ENCODE data around the gene GASK1A.

DNA sequence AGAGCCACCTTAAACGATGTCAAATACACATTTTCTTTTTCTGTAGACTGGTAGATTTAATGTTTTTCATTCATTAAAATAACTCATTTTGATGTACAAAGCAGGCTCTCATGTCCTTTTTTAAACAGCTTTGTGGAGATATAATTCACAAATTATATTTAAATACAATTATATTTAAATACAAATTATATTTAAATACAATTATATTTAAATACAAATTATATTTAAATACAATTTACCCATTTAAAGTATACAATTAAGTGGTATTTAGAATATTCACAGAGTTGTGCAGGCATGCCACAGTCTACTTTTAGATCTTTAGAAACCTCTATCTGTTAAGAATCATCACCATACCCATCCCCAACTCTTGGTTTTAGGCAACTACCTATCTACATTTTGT lies 36.4 kb upstream of the GASK1A start:
- TF ChIP-seq, protein P1, sequence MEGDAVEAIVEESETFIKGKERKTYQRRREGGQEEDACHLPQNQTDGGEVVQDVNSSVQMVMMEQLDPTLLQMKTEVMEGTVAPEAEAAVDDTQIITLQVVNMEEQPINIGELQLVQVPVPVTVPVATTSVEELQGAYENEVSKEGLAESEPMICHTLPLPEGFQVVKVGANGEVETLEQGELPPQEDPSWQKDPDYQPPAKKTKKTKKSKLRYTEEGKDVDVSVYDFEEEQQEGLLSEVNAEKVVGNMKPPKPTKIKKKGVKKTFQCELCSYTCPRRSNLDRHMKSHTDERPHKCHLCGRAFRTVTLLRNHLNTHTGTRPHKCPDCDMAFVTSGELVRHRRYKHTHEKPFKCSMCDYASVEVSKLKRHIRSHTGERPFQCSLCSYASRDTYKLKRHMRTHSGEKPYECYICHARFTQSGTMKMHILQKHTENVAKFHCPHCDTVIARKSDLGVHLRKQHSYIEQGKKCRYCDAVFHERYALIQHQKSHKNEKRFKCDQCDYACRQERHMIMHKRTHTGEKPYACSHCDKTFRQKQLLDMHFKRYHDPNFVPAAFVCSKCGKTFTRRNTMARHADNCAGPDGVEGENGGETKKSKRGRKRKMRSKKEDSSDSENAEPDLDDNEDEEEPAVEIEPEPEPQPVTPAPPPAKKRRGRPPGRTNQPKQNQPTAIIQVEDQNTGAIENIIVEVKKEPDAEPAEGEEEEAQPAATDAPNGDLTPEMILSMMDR (IDR thresholded peaks at IDR 0.05) = no peak
- no peak for TF ChIP-seq POLR2A (IDR thresholded peaks at IDR 0.05)

Measured in esophagus squamous epithelium (tissue), 4 donors.